Measurements from ENCODE around the gene ZNF140.

- TF ChIP-seq POLR2A (IDR thresholded peaks at IDR 0.05) (no peak), CTCF (IDR thresholded peaks at IDR 0.05 in 4 of 5, conservative IDR thresholded peaks at IDR 0.05 in 1 of 5) (no peak)
Measured at GRCh38 chr12:133124674-133125073, 44.0 kb downstream of the ZNF140 start.
